ENCODE measurements around the gene STK32B.
"Not testable (repeated sequence)": the region's sequence is repeated elsewhere in the genome, so short reads cannot be mapped to it uniquely, and the experiment has no call there.

STK32B gene

GRCh38 chr4:5260121-5260520 is 208.8 kb downstream of the STK32B start:
- DNase-seq (ENCODE audit: low read depth, low spot score) = no peak

DNA sequence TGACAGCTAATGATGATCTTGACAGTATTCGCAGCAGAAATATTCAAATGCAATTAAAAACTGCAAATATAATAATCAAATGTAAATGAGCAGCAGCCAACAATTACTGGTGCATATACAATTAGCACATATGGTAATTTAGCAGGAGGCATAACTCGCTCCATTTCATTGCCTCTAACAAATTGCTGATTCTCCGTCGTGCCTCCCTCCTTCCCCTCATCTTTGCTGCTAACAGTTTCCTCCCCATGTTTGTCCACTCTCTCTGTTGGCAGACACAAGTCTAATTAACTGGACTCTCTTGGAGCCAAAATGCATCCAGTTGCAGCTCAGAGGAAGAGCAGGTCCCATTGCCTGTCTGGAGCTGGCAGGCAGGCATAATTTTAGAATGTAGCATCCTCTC is 210.6 kb downstream of the STK32B start:
- no peak for DNase-seq (ENCODE audit: low read depth, low spot score)

DNA sequence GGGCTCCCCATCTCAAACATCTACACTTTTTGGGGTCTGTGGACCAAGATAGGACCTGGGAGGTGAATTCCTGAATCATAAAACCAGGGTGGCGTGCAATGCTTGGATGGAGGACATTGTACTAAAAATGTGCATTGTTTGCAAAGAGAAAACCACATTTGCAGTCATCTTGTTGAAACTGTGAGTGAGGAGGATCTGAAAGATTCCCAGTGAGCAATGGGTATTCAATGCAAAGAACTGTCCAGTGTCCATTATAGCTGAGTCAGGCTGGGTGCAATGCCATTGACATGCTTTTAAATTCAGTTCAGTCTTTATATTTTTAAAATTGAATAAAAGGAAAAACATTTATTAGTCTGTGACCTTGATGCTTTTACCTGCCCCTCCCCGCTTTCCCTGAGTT is 215.7 kb downstream of the STK32B start:
- DNase-seq (ENCODE audit: low read depth, low spot score) = no peak

GRCh38 chr4:5267408-5267807 is 216.1 kb downstream of the STK32B start:
- no peak for DNase-seq (ENCODE audit: low read depth, low spot score)

- DNase-seq (ENCODE audit: low read depth, low spot score) = no peak
Measured at GRCh38 chr4:5276475-5277075, 225.3 kb downstream of the STK32B start.

- DNase-seq (ENCODE audit: low read depth, low spot score) = no peak
Measured at GRCh38 chr4:5277079-5277478, 225.8 kb downstream of the STK32B start.

- DNase-seq (ENCODE audit: low read depth, low spot score) = no peak
Measured at GRCh38 chr4:5278213-5278612, 226.9 kb downstream of the STK32B start.

GRCh38 chr4:5280069-5280468 is 228.8 kb downstream of the STK32B start:
- DNase-seq (ENCODE audit: low read depth, low spot score) = not testable (repeated sequence)

DNA sequence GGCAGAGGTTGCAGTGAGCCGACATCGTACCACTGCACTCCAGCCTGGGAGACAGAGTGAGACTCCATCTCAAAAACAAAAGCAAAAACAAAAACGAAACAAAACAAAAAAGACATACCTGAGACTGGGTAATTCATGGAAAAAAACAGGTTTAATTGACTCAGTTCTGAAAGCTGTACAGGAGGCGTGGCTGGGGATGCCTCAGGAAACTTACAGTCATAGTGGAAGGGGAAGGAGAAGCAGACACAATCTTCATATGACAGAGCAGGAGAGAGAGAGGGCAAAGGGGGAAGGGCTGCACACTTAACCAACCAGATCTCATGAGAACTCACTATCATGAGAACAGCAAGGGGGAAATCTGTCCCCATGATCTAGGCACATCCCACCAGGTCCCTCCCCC is 229.5 kb downstream of the STK32B start:
- DNase-seq (ENCODE audit: low read depth, low spot score) = no peak

DNA sequence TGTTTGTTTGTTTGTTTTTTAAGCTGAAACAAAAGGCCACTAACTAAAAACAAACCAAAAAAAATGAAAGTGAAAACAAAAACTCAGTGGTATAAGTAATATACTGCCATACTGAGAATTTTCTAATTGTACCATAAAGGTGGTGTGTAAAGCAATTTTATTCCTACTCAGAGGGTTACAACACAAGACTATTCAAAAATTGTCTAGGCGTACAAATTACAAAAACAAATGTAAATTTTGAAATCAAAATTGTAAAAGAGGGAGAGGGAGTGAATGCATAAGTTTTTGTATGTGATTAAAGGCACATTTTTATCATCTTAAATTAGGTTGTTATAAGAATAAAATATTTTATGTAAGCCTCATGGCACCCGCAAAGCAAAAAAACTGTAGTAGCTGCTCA is 232.6 kb downstream of the STK32B start:
- DNase-seq (ENCODE audit: low read depth, low spot score) = no peak

- DNase-seq (ENCODE audit: low read depth, low spot score) = no peak
Measured at GRCh38 chr4:5284517-5284916, 233.2 kb downstream of the STK32B start.

DNA sequence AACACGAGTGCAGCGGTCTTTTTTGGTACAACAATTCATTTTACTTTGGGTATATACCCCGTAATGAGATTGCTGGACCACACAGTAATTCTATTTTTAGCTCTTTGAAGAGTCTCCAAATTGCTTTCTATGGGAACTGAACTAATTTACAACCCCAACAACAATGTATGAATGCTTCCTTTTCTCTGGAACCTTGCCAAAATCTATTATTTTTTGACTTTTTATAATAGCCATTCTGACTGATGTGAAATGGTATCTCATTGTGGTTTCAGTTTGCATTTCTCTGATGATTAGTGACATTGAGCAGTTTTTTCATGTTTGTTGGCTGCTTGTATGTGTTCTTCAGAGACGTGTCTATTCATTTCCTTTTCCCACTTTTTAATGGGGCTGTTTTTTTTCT is 240.8 kb downstream of the STK32B start:
- DNase-seq (ENCODE audit: low read depth, low spot score) = no peak

- not testable (repeated sequence) for DNase-seq (ENCODE audit: low read depth, low spot score)
Measured at GRCh38 chr4:5298000-5298787, 246.9 kb downstream of the STK32B start.

- no peak for DNase-seq (ENCODE audit: low read depth, low spot score)
Measured at GRCh38 chr4:5300283-5300682, 249.0 kb downstream of the STK32B start.

DNA sequence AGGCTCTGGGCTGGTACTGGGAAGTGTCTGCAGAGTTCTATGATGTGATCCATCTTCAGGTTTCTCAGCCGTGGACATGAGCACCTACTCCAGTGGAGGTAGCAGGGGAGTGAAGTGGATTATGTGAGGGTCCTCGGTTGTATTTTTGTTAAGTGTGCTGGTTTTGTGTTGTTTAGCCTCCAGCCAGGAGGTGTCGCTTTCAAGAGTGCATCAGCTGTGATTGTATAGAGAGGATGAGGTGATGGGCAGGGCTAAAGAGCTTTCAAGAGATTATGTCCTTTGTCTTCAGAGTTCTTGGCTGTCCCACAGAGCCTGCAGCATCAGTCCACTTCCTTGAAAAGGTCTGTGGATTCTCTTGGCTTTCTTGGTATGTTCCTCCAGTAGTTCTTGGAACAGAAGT is 256.6 kb downstream of the STK32B start:
- DNase-seq (ENCODE audit: low read depth, low spot score) = no peak

DNA sequence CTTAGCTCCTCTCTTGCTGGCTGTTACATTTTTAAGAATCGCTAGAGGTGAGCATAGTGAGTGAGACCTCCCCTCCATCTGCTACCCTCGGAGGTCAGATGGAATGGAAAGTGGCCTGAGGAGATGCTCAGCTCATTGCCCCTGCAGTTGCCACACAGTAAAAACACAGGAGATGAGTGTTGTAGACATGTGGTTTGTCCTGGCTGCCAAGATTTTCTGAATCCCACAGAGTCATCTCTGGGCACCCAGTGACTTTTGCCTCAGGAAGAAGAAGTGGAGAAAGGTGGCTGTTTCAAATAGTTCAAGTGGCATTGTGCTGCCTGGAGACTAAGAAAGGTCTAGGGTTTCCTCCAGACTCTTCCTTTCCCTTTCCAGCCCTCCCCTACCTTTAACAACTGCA is 271.0 kb downstream of the STK32B start:
- DNase-seq (ENCODE audit: low read depth, low spot score) = no peak

- DNase-seq (ENCODE audit: low read depth, low spot score) = no peak
Measured at GRCh38 chr4:5330339-5330989, 279.2 kb downstream of the STK32B start.

GRCh38 chr4:5337731-5338130 is 286.5 kb downstream of the STK32B start:
- DNase-seq (ENCODE audit: low read depth, low spot score) = no peak

GRCh38 chr4:5338531-5338930 is 287.3 kb downstream of the STK32B start:
- DNase-seq (ENCODE audit: low read depth, low spot score) = no peak

DNA sequence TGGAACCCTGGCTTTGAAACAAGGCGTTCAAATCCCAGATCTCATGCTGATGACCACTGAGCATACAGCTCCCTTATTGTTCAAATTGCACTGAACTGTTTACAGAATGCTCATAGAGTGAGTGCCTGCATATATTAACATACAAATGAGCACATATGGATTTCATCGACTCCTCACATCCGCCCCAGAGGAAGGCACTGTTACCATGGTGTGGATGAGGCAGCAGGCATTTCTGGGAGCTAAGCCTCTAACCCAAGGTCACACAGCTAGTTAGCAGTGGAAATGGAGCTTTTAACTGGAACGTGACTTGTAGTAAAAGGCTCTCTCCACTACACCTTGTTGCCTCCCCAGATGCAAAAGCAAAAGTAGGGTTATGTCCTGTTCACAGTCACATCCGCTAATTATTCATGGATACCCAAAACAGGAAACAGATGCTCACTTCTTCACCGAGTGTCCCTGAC is 289.7 kb downstream of the STK32B start:
- DNase-seq (ENCODE audit: low read depth, low spot score) = no peak

GRCh38 chr4:5341526-5341925 is 290.2 kb downstream of the STK32B start:
- DNase-seq (ENCODE audit: low read depth, low spot score) = no peak

GRCh38 chr4:5355846-5356245 is 304.6 kb downstream of the STK32B start:
- DNase-seq (ENCODE audit: low read depth, low spot score) = no peak

DNA sequence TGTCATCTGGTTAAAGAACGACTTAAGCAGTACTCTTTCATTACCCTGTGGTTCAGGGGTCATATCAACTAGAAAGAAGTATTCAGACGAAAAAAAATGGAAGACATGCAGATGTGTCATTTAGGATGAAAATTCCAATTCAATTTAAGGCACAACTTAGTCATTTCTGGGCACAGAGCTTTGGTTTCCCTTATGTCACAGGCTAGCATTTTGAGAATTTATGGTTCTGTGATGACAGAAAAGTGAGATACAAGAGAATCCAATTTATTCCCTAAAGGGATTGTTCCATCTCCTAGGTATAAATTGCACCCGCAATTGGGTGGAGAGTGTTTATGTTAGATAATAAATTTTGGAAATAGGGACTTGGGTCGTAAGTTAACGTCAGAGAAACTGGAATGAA is 306.6 kb downstream of the STK32B start:
- no peak for DNase-seq (ENCODE audit: low read depth, low spot score)
